GM12878 (cell line): ENCODE data around the gene LIX1L.

Source experiments
- BCLAF1 ChIP-seq: fragments of 450-650 bp; IDR thresholded peaks from 2 replicates; pipeline ENCODE4 v1.6.1; 2017; ENCODE audit warnings: antibody characterized with exemption, mild to moderate bottlenecking, moderate library complexity
- CTCF ChIP-seq, 3 experiments: IDR thresholded peaks in 2 of 3; conservative IDR thresholded peaks in 1 of 3; 2 replicates each; pipeline ENCODE4 v1.5.1; 2011; ENCODE audit warnings: low read depth in 3 of 3, low read length in 3 of 3, mild to moderate bottlenecking in 3 of 3, control low read depth in 2 of 3, moderate library complexity in 2 of 3, inconsistent platforms in 1 of 3, mixed read lengths in 1 of 3; ENCODE audit not compliant: control insufficient read depth in 2 of 3, insufficient read depth in 1 of 3; ENCODE audit errors: extremely low read depth in 1 of 3
- FOXM1 ChIP-seq: IDR thresholded peaks from 2 replicates; pipeline ENCODE4 v1.6.1; 2012; ENCODE audit warnings: low read depth, mild to moderate bottlenecking, inconsistent platforms, low read length, moderate library complexity
- IRF4 ChIP-seq: IDR thresholded peaks from 2 replicates; pipeline ENCODE4 v1.6.1; 2011; ENCODE audit warnings: low read depth, low read length
- POLR2A ChIP-seq: IDR thresholded peaks from 2 replicates; pipeline ENCODE4 v1.6.1; 2011; ENCODE audit warnings: low read depth, mild to moderate bottlenecking, low read length
- RCOR1 ChIP-seq: conservative IDR thresholded peaks from 2 replicates; pipeline ENCODE4 v1.6.1; 2012; ENCODE audit warnings: low read depth, low read length, improper control_type of control experiment
- SUPT20H ChIP-seq: IDR thresholded peaks from 2 replicates; pipeline ENCODE4 v1.6.1; 2011; ENCODE audit warnings: low read depth, mild to moderate bottlenecking, low read length, moderate library complexity, borderline replicate concordance; ENCODE audit not compliant: control insufficient read depth
- TAF1 ChIP-seq: IDR thresholded peaks from 2 replicates; pipeline ENCODE4 v1.6.1; 2011; ENCODE audit warnings: mild to moderate bottlenecking, low read depth, low read length, borderline replicate concordance
- USF2 ChIP-seq: IDR thresholded peaks from 2 replicates; pipeline ENCODE4 v1.6.1; 2011; ENCODE audit warnings: low read depth, low read length, improper control_type of control experiment, borderline replicate concordance
- ZNF384 ChIP-seq: IDR thresholded peaks from 2 replicates; pipeline ENCODE4 v1.6.1; 2012; ENCODE audit warnings: low read depth, mild to moderate bottlenecking, low read length, improper control_type of control experiment, borderline replicate concordance
- TF ChIP-seq, protein P1 (sequence below): fragments of 450-650 bp; IDR thresholded peaks from 2 replicates; pipeline ENCODE4 v1.6.1; 2017; ENCODE audit warnings: mild to moderate bottlenecking

GRCh38 chr1:145975216-145975615 is 17.4 kb upstream of the LIX1L start:
- TF ChIP-seq CTCF (IDR thresholded peaks at IDR 0.05 in 2 of 3, conservative IDR thresholded peaks at IDR 0.05 in 1 of 3; ENCODE audit: control insufficient read depth in 2 of 3, extremely low read depth in 1 of 3, insufficient read depth in 1 of 3, low read depth in 3 of 3, low read length in 3 of 3) (no peak), IRF4 (no peak), TAF1 (no peak), BCLAF1 (no peak), USF2 (no peak), SUPT20H (no peak), ZNF384 (no peak), POLR2A (no peak), RCOR1 (no peak), FOXM1 (no peak)
- TF ChIP-seq, protein P1, sequence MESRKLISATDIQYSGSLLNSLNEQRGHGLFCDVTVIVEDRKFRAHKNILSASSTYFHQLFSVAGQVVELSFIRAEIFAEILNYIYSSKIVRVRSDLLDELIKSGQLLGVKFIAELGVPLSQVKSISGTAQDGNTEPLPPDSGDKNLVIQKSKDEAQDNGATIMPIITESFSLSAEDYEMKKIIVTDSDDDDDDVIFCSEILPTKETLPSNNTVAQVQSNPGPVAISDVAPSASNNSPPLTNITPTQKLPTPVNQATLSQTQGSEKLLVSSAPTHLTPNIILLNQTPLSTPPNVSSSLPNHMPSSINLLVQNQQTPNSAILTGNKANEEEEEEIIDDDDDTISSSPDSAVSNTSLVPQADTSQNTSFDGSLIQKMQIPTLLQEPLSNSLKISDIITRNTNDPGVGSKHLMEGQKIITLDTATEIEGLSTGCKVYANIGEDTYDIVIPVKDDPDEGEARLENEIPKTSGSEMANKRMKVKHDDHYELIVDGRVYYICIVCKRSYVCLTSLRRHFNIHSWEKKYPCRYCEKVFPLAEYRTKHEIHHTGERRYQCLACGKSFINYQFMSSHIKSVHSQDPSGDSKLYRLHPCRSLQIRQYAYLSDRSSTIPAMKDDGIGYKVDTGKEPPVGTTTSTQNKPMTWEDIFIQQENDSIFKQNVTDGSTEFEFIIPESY = no peak
